ENCODE results near the gene ABR.

The ABR gene

DNA sequence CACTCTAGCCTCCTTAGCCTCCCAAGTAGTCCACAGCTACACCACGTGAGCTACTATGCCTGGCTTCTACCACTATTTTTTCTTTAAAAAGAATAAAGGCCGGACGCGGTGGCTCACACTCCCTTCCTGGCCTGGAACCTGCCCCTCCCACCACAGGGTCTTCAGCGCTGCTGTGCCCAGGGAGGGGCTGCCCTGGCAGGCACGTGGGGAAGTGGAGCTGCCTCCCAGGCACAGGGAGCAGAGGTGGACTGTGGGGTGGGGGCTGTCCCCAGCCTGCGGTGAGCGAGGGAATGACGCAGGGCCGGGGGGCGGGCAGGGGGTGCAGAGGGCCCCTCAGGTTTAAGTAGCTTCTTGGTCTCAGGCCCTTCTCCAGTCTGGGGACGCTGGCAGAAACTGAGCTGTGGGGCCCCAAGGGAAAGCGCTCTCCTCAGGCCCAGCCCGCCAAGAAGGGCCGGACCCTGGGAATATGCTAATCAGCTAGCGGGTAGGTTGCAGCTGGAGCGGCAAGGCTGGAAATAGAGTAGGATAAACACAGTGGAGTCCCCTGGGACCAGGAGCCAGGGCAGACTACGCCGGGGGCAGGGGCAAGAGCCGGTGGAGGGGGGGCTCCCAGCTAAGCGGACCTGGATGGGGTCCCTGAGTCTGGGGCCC is 136.1 kb downstream of the ABR start:
- no peak for DNase-seq

DNA sequence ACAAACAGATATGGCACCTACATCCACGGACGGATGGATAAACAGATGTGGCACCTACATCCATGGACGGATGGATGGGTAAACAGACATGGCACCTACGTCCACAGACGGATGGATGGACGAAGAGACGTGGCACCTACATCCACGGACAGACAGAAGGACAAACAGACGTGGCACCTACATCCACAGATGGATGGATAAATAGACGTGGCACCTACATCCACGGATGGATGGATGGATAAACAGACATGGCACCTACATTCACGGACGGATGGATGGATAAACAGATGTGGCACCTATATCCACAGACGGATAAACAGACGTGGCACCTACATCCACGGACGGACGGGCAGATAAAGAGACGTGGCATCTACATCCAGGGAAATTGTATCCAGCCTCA is 137.3 kb downstream of the ABR start:
- no peak for DNase-seq

DNA sequence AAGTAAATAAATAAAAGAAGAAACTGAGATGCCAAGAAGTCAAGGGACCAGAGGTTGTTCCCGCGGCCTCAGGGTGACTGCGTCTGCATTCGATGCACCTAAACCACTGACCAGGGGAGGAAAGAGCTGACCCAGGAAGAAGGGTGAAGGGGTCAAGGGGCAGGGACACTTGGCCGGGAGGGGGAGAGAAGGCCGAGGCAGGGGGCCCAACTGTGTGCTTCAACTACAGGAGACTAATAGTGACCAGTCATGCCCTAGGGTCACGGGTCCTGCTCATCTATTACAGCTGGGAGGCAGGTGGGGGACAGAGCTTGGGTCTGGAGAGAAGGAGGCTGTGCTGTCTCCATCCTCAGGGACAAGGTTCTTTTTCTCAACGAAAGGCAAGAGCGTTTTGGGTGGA is 138.0 kb downstream of the ABR start:
- no peak for DNase-seq

DNA sequence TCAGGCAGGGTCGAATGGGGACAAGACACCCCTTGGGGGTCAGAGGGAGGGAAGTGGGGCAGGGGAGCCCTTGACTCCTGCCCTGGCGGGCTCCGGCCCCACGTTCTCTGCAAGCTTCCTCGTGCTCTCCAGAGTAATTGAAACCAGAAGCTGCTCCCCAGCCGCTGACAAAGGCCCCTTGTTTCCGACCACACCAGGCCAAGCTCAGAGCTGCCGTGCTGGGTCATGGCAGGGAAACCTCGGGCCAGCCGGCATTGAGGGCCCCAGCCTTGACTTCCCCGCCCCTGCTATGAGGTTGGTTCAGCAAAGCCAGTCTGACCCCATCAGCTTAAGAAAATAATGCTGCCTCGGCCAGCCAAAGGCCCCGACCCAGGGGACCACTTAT is 139.6 kb downstream of the ABR start:
- no peak for DNase-seq

DNA sequence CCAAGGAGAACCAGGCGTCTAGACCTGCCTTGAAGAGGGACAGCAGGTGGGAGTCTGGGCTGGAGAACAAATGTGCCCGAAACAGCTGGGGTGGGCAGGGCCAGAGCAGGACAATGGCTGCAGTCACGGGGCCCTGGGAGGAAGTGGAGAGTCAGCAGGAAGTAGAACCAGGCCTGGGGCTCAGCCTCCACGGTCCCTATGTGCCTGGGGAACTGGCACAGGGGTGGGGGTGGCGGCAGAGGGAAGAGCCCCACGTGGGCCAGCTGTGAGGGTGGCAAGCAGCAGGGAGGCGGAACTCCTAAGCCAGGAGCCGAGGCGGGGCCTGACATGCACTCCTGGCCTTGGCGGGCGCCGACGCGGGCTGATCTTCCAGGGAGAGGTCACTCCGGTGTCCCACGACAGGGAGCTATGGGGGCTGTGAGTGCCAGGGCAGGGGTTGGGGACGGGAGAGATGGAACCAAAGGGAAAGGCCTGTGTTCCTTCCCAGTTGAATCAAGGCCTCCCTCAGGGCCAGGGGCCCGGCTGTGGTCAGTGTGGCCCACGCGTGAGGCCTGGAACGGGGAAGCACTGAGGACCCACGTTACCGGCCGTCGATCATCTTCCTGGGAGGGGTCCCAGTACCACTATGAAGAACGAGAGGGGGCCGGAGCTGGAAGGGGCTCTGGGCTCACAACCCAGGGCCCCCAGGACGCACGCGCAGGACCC is 140.1 kb downstream of the ABR start:
- no peak for DNase-seq

DNA sequence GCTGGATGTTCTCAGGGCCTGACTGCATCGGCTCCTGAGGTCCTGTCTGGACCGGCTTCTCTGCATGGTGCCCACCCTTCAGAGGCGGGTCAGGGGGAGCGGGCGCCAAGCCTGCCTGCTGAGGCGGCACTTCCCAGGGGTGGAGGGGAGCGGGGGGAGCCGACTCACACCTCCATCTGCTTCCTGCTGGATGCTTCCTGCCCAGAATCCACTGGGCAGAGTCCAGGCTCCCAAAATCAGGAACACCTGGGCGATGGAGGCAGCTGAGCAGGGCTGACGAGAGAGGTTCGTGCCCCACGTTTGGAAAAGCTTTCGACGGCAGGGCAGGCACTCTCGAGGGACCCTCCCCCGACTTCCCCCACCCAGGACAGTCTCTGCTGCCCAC is 140.7 kb downstream of the ABR start:
- no peak for DNase-seq

DNA sequence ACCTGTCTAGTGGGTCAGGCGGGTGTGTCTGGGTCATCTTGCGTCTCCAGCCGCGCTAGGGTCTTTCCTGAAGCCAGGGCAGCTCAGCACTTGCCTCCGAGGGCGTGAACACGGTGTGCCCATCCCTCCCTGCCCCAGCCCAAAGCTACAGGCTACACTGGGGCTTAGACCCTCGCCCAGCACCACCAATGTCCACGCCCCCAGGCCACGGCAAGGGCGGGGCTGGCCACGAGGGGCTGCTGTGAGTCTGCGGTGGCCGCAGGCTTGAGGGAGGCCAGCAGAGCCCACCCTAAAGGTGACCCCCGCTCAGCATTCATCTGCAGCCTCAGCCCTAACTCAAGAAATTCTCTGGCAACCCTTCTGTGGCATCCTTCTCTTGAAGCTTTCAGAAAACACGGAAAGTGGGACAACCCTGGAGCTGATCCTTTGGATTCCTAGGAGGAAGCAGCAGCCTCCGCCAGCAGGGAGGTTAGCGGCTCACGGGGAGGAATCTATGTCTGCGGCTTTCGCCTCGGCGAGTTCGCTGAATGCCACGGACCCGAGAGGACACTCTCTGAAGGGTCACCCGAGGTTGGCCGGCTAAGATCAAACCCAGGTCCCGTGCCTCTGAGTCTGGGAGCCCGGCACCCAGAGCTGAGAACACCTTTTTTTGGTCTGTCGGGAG is 141.2 kb downstream of the ABR start:
- DNase-seq, result no peak

DNA sequence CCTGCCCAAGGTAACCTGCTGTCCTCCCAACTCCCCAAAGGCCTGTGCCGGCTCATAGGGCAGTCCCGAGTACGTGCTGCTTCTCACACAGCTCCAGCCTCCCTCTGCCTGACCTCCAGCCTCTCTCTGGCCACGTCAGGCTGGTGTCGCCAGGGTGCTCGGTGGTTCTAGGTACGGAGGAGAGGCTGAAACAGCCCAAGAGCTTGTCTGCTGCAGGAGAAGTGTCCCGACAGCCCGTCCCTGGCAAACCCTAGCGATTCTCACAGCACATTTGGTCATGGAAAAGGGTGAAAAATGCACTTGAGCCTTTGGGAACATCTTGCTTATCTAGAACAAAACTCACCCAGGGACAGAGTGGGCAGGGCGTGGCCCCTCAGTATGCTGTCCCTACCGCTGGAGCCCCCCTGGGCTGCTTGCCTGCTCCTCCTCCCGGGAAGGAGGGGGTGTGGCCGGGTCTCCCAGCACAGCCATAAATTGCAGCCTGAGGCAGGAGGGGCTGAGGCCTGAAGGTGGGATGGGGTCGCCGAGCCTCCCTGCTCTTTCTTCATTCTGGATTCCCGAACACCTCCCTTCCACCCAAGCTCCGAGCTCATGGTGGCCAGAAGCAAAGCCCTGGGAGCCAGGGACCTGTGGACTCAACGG is 142.4 kb downstream of the ABR start:
- DNase-seq, result no peak

DNA sequence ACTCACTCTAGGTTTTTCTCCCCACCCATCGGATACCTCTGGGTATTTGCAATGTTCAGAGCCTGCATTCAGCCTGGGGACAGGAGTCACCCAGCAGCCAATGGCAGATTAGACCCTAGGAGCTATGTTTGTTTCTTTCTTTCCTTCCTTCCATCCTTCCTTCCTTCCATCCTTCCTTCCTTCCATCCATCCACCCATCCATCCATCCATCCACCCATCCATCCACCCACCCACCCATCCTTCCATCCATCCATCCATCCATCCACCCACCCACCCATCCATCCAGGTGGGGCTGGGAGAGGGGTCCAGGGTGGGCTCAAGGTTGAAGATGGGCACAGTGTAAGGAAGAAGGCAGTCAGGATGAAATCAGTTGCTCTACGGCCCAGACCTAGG is 142.9 kb downstream of the ABR start:
- DNase-seq, result no peak

DNA sequence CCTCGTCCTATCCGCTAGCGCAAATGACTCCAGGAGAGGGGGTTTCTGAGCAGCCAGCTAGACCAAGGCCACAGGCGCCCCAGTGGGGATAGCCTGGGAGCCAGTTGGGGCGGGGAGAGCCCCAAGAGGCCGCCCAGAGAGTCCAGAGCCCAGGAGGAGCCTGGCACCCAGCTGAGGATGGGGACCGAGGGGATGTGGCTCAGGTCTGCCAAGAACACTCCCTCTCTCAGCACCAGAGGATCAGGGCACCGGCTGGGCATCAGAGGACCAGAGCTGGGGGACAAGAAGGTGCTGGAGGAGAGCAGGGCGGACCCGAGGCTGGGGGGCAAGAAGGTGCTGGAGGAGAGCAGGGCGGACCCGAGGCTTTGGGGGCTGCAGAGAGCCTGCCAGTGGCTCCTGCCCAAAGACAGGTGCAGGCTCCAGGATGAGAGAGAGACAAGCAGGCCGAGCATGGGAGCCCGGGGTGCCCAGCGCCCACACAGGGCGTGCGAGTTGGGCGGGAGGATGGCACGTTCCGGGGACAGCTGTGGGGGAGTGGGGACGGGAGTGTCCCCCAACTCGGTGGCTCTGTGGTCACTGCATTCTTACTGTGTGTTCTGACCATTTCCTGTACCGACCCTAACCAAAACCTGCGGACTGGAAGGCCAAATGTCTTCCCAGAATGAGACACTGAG is 143.5 kb downstream of the ABR start:
- DNase-seq, result no peak

DNA sequence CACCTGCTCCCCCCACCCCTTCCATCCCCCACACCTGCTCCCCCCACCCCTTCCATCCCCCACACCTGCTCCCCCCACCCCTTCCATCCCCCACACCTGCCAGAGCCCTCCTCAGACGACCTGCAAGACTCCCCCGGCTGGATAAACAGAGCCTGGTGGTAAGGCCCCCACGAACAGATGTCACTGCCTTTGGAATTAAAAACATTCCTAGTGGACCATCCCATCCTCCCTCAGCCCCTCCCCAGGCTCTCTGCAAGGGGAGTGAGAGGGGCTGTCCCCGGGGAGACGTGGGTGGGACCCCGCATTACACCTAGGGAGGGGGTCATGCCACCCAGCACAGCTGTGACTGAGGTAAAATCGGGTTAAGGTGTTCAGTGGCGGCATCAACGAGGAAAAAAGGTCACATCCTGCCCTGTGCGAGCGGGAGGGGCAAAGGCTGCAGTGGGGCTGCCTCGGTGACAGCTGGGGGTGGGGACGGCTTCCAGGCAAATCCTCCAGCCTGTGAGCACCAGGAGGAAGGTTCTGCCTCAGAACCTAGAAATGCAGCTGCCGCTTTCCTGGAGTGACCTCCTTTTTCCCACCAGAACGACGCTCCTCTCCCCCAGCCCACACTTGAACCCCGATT is 144.1 kb downstream of the ABR start:
- DNase-seq, result no peak

DNA sequence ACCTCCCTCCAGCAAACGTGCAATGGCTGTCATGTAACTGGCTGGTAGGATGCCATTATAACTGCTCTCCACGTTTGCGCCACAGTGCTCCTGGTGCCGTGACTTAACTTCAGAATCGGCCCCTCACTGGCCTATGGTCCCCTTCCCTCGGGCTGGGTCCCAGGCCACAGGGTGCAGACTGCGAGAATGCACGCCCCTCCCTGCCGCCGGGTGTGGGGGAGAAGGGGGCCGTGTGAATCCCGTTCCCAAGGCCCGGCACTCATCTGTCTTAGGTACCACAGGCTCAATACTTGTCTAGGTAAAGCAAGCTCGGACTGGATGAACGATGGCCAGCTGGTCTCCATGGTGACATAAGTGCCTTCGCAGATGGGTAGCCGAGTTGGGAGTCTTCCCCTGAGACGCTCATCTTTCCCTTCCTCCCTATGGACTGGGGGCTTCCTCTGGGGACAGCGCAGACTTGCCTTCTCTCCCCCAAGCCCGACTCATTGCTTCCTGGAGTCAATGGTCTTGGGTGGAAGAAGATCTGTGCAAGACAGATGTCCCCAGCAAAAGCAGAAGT is 145.1 kb downstream of the ABR start:
- DNase-seq, result no peak

DNA sequence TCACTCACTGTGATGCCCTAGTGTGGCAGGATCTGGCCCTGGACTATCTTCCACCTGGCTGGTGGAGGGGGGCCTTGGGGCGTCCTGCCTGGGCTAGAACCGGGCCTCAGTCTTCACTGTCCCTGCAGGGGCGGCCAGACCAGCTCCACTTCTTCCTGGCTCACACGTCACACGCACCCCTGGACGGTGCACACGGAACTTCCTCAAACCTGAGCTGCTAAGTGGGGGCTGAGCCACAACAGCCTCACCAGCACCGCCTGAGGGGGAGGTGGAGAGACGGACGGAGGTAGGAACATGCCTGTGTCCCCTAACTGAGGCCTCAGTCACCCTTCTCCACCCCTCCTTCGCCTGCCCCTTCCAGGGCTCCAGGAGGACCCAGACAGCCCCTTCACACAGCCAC is 146.3 kb downstream of the ABR start:
- DNase-seq, result no peak

DNA sequence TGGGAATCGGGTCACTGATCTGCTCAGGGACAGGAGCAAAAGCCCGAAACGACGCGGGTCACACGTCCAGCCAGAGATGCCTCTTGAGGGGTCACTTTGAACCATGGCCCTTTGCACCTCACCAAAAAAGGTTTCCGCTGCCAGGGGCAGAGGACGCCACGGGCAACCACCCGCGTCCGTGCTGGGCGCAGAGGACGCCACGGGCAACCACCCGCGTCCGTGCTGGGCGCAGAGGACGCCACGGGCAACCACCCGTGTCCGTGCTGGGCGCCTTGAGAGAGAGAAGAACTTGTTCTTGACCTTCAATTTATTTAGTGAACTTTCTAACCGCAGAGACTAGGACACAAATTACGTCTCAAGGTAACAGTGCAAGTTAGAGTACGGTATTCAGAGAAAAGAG is 147.4 kb downstream of the ABR start:
- DNase-seq, result no peak

DNA sequence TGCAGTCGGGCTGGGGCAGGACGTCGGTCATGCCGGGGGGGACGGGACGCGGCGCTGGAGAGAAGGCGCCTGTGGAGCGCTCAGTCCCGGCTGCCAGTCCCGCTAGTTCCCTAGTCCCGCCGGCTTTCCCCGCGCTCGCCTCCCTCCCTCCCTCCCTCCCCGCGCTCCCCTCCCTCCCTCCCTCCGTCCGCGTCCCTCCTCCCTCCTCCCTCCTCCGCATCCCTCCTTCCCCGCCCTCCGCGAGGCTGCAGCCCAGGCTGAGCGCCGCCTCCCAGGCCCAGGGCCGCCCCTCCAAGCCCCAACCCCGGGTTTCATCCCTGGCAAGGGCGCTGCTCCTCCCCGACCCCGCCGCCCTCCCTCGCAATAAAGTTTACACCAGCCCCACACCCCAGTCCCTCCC is 148.1 kb downstream of the ABR start:
- no peak for DNase-seq

DNA sequence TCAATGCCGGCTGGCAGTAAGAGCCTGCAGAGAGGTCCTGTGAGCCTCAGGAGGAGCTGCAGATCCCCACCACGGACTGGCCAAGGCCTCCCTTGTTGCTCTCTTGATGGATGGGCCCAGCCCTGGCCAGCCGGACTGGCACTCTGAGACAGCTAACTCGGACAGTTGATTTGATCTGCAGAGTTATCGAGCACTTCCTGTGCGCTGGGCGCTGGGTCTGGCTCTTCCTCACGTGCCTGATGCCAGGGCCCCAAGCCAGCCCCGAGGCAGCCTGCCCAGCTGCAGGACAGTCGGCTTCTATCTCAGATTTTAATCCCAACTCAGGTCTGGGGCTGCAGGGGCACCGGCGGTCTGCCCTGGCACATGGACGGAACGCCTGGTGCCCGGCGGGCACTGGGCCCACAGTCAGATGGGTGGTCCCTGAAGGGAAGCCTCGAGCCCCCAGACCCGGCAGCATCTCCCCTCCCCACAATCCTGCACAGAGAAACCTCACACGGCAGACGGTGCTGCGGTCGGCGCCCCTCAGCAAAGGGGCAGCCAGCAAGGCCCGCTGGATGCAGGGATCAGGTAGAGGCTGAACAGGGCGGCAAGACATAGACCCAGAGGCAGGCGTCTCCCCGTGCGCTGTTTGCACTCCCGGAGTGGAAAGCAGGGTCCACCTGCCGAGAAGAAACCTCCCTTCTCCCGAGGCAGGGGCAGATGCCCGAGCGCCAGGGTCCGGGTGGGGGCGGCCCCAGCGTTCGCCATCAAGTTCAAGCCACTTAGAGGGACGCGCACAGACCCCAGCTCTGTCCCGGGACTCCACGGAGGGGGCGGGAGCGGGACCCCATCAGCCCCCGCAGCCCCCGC is 148.9 kb downstream of the ABR start:
- DNase-seq, result no peak

DNA sequence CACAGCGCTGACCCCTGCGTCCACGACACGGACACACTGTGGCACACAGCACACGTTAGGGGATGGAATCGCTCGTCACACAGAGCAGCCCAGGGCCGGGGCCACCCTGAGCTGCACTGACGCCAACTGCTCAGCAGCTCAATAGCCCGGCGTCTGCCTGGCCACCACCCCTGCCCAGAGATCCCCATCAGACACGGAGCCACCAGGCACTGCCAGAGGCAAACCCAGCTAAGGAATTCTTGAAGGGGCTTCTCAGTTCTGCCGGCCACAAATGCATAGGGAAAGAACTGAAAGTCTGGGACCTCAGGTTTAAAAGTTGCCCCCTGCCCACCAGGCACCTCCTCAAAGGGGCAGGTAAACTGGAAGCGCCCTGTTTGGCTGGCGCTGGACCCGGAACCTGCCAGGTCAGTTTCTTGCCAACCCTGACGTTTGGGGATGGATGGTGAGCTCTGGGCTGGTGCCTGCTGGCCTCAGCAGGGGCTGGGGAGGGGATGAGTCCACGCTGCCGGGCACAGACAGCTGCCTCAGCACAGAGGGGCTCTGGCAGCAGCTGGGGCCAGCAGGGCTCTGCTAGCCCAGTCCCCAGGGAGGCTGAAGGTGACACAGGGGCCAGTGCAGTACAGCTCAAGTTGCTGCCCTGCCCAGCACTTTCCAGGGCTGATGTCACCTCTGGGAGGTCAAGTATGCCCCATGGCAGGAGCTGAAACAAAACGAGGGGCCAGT is 149.7 kb downstream of the ABR start:
- no peak for DNase-seq

DNA sequence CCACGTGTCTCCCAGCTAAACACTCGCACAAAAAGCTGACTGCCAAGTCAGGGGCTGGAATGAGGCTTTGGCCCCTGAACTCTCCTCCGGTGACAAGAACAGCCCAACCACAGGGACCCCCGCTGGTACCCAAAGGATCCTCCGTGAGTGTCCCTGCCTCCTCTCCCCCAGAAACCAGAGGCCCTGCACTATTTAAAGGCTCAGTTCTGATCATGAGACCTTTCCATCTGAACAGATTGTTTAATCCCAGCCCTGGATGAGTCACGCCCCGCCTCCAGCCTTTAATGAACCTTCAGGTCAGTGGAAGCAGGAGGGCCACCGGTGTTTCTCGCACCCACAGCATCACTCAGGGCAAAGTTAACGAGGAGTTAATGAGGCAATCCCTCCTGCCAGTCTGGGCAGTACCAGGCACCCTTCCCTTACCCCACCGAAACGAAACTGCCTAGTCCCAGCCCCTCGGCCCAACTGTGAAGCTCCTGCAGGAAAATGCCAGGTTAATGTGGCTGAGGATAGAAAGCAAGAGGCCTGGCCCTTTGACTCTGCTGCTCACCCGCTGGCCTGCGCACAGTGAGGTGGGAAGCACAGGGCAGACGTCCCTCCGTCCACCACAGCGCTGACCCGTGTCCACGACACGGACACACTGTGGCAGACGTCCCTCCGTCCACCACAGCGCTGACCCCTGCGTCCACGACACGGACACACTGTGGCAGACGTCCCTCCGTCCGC is 150.4 kb downstream of the ABR start:
- DNase-seq, result no peak

DNA sequence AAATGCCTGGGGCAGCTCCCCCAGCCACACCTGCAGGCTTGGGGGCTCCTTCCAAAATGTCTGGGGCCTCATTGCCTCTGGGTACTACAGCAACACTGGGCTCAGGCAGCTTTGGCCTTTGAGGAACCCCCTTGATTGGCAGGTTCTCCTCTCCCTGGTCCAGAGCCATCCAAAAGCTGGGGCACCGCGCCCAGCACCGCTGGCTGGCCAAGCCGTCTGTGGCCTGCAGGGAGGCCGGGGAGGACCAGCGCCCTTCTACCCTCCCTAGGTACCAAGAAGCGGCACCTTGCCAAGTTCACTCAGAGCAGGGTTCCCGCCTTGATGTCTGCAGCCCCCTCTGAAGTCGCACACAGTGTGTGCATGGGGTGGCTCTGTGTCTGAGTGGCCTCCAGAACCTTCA is 152.7 kb downstream of the ABR start:
- DNase-seq, result no peak

DNA sequence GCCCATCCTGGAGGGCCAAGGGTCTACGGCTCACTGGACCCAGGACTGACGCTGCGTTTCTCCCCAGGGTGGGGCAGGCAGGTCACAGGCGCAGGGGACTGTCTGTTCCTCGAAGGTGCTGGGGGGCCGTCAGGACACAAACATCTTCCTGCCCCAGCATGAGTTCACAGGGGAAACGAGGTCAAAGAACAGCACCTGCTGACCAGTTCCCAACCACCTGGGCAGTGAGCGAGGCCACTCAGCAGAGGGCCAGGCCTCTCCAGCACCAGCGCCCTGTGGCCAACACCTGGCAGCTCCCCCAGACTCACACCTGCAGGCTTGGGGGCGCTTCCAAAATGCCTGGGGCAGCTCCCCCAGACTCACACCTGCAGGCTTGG is 153.2 kb downstream of the ABR start:
- no peak for DNase-seq

Measured in hematopoietic multipotent progenitor cell treated with erythropoietin and hydrocortisone succinate and interleukin-3 and kit ligand, for 8 days (in vitro differentiated cells).